HG03565 (cell line): ENCODE data around the gene RTEL1.
"Not testable (repeated sequence)": the region's sequence is repeated elsewhere in the genome, so short reads cannot be mapped to it uniquely, and the experiment has no call there.

Experiments used
- ATAC-seq: cut with Tn5 transposase; IDR thresholded peaks from one replicate; pipeline ENCODE4 v1.9.1; 2021; ENCODE audit warnings: mild to moderate bottlenecking, moderate library complexity; ENCODE audit not compliant: unreplicated experiment

RTEL1 gene

DNA sequence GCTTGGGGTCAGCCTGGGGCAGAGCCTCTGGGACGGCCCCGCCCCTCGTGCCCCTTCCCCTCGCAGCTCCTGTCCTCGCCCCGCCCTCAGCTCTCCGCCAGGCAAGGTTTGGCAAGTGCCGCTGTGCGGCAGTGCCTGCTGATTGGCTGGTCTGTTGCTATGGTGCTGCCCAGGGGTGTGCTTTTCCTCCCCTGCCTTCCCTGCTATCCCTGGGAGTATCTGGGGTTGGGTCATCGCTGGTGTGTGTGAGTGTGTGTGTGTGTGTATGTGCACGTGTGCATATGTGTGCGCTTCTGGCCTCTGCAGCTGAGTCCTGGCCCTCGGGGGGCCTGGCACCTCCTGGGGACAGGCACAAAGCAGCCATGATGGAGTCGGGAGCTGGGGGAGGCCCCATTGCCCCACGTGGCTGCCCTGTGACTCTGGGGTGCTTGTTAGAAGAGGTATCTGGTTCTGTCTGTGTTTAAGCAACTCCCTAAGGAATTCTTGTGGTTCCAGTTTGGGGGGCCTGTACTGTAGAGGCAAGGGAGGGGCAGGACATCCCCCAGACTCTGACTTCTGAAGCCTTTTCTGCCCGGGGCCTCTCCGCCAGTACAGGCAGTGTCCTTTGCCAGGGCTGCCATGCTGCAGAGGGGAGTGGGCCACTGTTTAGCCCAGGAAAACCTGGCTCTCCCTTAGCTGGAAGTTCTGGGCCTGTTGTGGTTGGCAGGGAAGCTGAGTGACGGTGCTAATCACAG is 6.9 kb downstream of the RTEL1 start:
- ATAC-seq: no peak

DNA sequence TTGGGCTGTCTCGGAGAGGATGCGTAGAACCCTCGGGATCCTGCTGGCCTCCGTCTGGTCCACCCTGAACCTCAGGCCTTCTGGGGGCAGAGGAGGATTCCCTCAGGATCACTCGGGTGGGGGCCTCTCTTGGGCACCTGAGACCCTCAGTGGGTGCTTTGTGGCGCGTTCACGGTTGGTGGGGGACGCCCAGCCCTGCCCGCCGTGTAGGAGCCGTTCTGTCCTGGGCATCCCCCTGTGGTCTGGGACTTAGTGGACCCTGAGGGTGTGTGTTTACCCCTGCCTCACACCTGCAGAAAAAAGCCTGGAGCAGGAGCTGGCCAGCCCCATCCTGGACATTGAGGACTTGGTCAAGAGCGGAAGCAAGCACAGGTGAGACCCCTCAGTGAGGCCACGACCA is 7.6 kb downstream of the RTEL1 start:
- no peak for ATAC-seq

DNA sequence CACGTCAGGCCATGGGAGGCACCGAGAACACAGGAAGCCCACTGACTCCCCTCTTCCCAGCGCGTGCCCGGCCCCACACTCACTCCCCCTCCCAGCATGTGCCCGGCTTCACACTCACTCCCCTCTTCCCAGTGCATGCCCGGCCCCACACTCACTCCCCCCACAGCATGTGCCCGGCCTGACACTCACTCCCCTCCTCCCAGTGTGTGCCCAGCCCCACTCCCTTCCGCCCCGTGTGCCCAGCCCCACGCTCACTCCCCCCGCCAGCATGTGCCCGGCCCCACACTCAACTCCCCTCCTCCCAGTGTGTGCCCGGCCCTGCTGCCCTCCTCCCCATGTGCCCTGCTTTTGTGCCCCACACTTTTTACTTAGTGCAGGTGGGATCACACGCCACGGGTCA is 9.7 kb downstream of the RTEL1 start:
- ATAC-seq: no peak

DNA sequence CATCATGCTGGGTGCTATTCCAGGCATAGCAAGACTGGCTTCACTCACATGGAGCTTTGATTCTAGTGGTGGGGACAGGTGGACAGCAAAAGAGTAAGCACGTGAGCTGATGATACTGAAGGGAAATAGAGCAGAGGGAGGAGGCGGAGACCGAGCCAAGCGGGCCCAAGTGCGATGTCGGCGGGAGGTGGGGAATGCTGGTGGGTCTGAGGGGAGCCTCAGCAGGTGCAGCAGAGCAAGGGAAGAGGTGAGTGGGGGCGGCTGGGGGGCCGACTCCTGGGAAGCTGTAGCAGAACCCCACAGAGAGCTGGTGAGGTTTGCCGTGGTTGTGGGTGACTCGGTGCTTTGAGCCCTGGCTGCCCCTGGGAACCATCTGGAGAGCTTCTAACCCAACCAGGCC is 10.2 kb downstream of the RTEL1 start:
- ATAC-seq: no peak

DNA sequence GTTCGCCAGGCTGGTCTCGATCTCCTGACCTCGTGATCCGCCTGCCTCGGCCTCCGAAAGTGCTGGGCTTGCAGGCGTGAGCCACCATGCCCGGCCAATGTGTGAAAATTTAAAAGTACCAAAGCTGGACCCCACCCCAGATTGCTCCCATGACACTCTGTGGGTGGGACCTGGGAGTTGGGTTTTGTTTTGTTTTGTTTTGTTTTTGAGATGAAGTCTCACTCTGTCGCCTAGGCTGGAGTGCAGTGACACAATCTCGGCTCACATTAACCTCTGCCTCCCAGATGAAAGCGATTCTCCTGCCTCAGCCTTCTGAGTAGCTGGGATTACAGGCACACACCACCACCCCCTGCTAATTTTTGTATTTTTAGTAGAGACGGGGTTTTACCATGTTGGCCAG is 13.6 kb downstream of the RTEL1 start:
- not testable (repeated sequence) for ATAC-seq

DNA sequence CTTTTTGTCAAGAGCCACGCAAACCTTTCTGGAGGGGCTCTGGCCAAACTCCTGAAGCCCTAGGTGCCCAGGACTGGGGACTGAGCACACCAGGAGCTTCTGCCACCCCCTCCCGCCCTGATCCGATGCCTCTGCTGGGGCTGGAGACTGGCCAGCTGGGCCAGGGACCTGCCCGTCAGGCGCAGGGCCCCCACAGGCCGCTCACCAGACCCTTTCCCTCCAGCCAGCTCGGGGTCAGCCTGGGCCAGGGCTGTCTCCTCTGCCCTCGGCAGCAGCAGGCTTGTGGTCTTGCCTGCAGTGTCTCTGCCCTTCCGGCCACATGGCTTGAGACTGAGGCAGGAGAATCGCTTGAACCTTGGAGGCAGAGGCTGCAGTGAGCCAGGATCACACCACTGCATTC is 14.6 kb downstream of the RTEL1 start:
- no peak for ATAC-seq

DNA sequence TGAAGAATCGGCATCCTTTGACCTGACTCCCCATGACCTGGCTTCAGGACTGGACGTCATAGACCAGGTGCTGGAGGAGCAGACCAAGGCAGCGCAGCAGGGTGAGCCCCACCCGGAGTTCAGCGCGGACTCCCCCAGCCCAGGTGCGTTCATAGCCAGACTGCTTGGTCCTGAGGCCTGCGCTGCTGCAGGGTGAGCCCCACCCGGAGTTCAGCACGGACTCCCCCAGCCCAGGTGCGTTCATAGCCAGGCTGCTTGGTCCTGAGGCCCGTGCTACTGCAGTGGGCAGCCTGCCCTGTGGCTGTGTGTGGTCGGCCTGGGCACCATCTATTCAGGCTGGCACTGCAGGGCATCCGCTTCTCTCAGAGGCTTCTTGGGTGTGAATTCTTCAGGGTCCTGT is 15.8 kb downstream of the RTEL1 start:
- ATAC-seq: no peak

DNA sequence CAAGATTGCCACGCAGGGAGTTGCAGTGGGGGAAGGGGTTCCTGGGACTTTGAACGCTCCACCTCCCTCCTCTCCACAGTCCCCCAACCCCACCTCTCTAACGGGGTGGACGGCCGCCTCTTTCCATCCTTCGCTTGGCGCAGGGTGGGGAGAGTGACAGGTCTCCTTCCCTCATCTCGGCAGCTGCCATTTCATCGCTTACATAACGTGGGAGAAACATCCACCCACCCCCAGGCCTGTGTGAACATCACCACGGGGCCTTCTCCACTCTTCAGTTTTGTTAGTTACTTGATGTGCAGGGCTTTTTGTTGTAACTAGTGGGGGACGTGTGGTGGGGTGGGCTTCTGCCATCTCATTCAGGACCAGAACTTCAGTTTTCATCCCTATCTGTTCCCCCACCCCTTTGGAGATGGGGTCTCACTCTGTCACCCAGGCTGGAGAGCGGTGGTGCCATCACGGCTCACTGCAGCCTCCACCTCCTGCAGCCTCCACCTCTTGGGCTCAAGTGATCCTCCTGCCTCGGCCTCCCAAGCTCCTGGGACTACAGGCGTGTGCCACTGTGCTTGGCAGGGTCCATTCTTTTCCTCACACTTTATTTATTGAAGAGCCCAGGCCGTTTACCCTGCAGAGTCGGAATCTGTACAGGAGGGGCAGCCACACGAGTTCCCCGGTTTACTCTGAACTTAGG is 17.7 kb downstream of the RTEL1 start:
- no peak for ATAC-seq

DNA sequence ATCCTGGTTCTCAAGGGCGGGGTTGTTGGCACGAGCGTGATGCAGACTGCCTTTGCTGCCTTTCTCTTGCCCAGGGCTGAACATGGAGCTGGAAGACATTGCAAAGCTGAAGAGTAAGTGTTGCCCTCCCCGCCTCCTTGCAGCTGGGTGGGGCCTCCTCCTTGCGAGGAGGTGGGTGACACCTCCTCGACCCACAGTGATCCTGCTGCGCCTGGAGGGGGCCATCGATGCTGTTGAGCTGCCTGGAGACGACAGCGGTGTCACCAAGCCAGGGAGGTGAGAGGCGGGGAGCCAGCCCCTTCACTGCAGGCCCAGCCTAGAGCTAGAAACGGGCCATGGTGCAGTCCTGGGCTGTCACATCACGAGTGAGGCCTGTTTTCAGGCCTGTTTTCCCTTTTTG is 20.0 kb downstream of the RTEL1 start:
- no peak for ATAC-seq

DNA sequence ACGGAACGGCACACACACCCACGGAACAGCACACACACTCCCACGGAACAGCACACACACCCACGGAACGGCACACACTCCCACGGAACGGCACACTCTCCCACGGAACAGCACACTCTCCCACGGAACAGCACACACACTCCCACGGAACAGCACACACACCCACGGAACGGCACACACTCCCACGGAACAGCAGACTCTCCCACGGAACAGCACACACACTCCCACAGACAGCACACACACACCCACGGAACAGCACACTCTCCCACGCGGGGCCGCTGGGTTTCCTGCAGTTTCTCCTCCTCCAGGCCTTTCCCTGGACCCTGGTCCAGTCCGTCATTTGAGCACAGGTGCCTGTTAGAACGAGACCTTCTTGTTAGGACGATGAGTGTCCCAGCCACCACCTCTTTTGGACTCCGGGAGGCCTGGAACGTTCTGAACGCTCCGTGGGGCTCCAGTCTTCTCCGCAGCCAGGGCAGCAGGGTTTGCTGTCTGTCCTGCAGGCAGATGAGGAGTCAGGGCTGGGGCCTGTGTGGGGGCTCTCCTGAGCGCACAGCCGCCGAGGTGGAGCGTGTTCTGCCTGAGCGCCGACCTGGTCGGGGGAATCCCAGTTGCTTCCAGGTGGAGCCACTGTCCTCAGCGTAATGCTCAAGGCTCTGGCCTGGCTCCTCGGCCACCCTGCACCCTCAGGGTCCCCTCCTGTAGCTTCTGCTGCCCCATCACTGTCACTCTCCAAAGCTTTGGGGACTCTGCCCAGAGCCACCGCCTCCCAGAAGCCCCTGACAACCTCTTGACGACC is 20.8 kb downstream of the RTEL1 start:
- ATAC-seq: no peak

DNA sequence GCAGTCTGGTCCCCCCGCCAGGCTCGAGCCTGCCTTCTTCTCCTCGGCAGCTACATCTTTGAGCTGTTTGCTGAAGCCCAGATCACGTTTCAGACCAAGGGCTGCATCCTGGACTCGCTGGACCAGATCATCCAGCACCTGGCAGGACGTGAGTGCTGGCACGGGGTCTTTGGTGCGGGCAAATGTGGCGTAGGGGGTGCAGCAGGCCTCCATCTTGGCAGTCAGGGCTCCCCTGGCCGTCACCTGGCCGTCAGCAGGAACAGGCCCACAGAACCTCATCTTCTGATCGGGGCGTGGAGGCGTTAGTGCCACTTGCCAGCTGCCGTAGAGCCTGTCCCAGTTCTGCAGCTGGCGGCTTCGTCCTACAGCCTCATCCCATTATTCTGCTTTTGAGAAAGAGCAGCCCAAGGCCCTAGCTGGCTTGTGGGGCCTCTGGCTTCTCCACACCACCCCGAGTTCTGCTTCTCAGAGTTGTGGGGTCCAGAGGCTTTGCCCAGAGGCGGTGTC is 21.7 kb downstream of the RTEL1 start:
- ATAC-seq: no peak

DNA sequence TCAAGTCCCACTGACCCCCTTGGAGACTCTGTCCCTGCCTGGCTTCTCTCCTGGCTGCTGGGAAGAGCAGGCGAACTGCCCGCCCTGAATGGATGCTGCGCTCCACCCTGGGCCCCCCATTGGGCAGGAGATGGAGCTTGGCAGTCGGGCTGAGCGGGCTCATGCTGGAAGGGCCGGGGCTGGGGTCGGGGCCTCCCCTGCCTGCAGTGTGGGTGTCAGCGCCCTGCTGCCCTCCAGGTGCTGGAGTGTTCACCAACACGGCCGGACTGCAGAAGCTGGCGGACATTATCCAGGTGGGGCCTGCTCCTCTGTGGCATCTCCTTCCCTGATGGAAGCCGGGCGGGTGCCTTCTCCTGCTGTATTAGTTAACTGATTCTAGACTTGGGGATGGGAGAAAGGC is 22.3 kb downstream of the RTEL1 start:
- no peak for ATAC-seq

DNA sequence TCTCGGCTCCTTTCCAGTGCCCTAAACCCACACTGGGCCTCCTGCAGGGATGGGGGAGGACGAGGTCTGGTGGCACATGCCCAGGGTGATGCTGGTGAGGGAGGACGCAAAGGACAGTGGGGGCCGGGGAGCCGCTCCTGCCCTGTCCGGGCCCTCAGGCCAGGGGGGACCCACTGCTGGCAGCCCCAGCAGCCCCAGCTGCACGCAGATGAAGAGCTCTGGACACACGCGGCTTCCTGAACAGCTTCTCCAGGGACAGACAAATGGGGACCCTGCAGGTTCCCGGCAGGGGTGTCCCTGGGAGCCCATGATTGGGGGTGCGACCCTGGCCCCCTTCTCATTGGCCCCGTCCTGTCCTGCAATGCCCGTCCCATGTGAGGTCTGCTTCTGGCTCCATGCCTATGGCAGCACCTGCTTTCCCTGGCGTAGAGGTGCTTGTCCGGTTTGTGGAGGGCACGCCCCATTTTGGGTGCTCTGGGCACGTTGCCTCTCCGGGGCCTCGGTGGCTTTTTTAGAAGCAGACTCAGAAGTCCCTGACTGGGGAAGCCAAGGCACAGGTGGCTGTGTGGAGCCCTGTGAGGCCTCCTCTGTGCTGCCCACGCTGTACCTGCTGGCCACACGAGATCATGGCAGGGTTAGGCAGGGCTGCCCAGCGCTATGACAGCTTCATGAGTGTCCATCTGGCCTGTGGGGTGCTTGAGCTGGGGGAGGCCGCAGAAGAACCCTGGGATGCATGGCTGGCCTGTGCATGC is 22.9 kb downstream of the RTEL1 start:
- no peak for ATAC-seq

DNA sequence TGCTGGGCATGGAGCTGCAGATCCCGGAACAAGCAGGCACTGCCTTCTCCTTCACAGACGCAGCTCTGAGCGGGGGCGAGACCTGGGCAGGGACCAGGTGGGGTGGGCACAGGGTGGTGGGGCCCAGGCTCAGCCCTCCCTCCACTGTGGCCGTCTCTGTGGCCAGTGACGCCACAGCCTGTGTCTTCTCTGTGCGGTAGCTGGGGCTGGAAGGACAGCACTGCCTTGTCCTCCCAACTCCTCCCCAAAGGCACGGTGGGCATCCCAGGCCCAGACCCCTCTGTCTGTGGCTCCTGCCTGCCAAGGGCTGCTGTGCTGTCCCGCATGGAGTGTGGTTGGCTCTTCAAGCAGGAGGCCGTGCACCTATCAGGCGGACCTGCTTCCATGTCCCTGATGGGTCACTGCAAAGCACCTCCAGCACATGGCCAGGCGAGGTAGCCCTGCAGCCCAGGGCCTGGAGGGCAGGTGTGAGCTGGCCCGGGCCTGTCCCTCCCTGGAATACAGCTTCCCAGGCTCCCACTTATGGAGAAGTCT is 23.6 kb downstream of the RTEL1 start:
- ATAC-seq: no peak

DNA sequence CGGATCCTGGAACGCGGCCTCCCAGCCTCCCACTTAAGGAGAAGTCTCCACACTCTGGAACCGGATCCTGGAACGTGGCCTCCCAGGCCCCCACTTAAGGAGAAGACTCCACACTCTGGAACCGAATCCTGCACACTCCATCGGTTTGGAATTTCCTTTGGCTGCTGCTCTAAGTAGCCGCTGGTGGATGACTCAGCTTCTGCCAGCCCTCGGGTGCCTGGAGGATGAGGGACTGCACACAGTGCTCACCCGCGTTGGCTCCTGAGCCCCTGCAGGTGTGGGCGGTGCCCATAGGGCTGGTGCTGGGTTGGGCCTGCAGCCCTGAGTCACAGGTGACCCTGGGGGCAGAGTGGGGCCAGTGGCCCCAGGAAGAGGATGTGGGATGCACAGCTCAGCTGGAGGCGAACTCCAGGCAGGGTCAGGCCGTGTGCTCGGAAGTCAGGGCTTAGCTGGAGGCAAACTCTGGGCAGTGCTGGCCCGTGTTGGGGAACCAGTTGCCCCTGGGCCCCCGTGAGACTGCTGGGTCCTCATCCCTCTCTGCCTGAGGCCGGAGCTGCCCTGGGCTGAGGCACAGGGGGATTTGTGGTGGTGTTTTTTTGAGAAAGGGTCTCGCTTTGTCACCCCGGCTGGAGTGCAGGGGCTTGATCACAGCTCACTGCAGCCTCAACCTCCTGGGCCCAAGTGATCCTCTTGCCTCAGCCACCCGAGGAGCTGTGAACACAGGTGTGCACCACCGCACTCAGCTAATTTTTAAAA is 24.4 kb downstream of the RTEL1 start:
- no peak for ATAC-seq

DNA sequence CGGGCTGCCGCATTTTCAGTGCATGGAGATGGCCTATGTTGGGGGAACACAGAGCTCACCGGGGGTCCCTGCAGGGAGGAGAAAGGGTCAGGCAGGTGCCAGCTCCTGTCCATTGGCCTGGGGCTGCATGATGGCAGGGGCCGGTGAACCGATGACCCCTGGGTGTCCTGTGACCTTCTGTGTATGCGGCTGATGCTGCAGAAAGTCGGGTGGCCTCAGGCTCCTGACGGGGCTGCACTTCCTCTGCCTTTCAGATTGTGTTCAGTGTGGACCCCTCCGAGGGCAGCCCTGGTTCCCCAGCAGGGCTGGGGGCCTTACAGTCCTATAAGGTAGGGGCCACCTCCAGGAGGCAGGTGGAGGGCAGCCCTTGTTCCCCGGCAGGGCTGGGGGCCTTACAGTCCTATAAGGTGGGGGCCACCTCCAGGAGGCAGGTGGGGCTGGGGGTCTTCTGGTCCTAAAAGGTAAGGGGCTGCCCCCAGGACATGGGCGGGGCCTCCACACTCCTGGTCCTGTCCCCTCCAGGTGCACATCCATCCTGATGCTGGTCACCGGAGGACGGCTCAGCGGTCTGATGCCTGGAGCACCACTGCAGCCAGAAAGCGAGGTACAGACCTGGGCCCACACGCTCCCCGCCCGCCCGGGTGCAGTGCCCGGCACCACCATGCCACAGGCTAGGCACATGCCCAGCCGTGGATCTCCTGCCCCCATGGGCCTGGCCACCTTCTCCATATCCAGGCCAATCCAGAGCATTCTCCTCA is 27.3 kb downstream of the RTEL1 start:
- ATAC-seq: no peak

DNA sequence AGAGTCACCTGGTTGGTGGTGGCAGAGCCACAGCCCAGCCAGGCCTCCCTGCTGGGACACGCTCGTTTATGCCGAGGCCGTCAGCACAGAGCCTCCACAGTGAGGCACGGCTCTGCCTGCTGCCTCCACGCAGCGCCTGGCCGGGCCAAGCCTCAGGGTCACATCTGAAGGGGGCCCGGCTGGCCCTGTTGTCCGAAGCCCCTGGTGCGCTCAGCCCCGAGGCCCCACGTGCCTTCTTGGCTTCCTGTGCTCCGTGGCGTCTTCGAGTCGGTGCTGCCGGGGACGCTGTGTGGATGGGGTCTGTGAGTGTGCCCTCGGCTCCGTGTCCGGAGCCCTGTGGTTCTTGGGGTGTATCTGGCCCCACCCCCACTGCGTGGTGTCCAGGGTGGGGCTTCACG is 28.0 kb downstream of the RTEL1 start:
- no peak for ATAC-seq

DNA sequence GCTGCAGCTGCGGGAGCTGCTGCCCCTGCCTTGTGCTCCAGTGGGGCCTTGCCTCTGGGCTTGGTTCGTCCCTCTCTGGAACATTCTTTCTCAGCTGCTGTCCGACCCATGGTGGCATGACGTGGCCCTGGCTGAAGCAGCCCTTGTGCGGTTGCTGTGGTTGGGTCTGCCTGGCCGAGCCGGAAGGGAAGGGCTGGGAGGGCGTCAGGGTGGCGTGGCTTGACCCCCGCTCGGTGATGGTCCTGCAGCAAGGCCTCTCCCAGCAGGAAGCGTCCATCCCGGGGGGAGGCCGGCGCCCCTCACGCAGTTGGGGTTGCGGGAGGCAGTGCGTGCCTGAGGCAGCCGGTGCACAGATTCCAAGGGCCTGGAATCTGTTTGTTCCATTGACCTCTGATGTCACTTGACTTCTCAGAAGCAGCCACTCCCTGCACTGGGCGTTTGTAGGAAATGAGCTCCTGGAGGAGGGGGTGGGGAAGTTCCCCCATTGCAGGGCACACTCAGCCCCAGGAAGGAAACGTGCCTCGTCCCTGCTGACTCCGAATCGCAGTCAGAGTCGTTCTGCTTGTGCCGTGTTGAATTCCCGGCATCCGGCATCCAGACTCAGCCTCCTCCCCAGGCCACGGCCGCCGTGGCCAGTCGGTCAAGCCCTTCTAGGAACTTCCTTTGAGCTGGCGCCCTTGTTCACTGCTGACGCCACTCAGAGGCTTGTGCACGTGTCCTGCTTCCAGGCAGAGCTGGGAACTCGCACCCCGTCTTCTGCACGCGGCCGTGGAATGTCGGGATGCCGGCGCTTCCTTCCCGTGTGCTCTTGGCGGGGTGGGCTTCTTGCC is 28.6 kb downstream of the RTEL1 start:
- ATAC-seq: no peak
